ENCODE results near the gene DSC2.

DNA sequence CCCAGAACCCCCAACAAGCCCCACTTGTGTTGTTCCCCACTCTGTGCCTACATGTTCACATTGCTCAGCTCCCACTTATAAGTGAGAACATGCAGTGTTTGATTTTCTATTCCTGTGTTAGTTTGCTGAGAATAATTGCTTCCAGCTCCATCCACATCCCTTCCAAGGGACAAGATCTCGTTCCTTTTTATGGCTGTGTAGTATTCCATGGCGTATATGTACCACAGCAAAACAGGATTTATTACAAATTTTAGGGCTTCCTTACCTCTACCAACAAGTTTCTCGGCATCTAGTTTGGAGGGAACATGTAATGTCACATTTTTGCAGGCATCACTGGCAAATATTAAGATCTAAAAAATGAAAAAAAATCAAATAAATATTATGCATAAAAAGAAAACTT lies 8.9 kb downstream of the DSC2 start:
- TF ChIP-seq, protein P1, sequence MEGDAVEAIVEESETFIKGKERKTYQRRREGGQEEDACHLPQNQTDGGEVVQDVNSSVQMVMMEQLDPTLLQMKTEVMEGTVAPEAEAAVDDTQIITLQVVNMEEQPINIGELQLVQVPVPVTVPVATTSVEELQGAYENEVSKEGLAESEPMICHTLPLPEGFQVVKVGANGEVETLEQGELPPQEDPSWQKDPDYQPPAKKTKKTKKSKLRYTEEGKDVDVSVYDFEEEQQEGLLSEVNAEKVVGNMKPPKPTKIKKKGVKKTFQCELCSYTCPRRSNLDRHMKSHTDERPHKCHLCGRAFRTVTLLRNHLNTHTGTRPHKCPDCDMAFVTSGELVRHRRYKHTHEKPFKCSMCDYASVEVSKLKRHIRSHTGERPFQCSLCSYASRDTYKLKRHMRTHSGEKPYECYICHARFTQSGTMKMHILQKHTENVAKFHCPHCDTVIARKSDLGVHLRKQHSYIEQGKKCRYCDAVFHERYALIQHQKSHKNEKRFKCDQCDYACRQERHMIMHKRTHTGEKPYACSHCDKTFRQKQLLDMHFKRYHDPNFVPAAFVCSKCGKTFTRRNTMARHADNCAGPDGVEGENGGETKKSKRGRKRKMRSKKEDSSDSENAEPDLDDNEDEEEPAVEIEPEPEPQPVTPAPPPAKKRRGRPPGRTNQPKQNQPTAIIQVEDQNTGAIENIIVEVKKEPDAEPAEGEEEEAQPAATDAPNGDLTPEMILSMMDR (IDR thresholded peaks at IDR 0.05), result no peak
- no peak for TF ChIP-seq EZH2 (IDR thresholded peaks at IDR 0.05; ENCODE audit: borderline replicate concordance, insufficient read depth, low read depth, low read length, poor library complexity, severe bottlenecking)
